NCI-H345 treated with DMSO at 0.1 percent for 48 hours (cell line): ENCODE data around the gene HS1BP3.
A peak's percentile ranks its signal among the peaks of the same experiment; 100 is the strongest.

ENCODE experiments used
- DNase-seq: peaks from one replicate; lab custom pipeline; 2025; ENCODE audit not compliant: unreplicated experiment; lab: John Stamatoyannopoulos, UW

HS1BP3 gene

GRCh38 chr2:20648206-20648605 is 2.7 kb downstream of the HS1BP3 start:
- no peak for DNase-seq

- no peak for DNase-seq
Observed at GRCh38 chr2:20647738-20648137, 3.2 kb downstream of the HS1BP3 start.

GRCh38 chr2:20647211-20647610 is 3.7 kb downstream of the HS1BP3 start:
- DNase-seq, result no peak

GRCh38 chr2:20646446-20646845 is 4.5 kb downstream of the HS1BP3 start:
- no peak for DNase-seq

GRCh38 chr2:20645761-20646160 is 5.1 kb downstream of the HS1BP3 start:
- no peak for DNase-seq

- DNase-seq, result no peak
Observed at GRCh38 chr2:20645301-20645701, 5.6 kb downstream of the HS1BP3 start.

- no peak for DNase-seq
Observed at GRCh38 chr2:20643826-20644225, 7.1 kb downstream of the HS1BP3 start.

- no peak for DNase-seq
Observed at GRCh38 chr2:20643060-20643459, 7.8 kb downstream of the HS1BP3 start.

GRCh38 chr2:20642055-20642971 is 8.6 kb downstream of the HS1BP3 start:
- DNase-seq, result peak; percentile 61

- DNase-seq, result no peak
Observed at GRCh38 chr2:20641123-20641985, 9.5 kb downstream of the HS1BP3 start.

- DNase-seq, result no peak
Observed at GRCh38 chr2:20640411-20641122, 10.3 kb downstream of the HS1BP3 start.

- DNase-seq, result no peak
Observed at GRCh38 chr2:20638646-20639430, 12.1 kb downstream of the HS1BP3 start.

GRCh38 chr2:20638014-20638413 is 12.9 kb downstream of the HS1BP3 start:
- DNase-seq, result no peak

GRCh38 chr2:20637147-20637546 is 13.8 kb downstream of the HS1BP3 start:
- DNase-seq, result no peak

GRCh38 chr2:20635675-20636584 is 15.0 kb downstream of the HS1BP3 start:
- DNase-seq, result no peak

- no peak for DNase-seq
Observed at GRCh38 chr2:20635113-20635510, 15.8 kb downstream of the HS1BP3 start.

GRCh38 chr2:20634507-20635112 is 16.3 kb downstream of the HS1BP3 start:
- DNase-seq, result no peak

GRCh38 chr2:20633794-20634506 is 16.9 kb downstream of the HS1BP3 start:
- no peak for DNase-seq
